ENCODE measurements around the gene CACNB3. TPM values are rescaled to one million over a fixed set of nuclear protein-coding genes. Genes with fewer than 3 reads are reported as not detected.
"Not testable (repeated sequence)": the region's sequence is repeated elsewhere in the genome, so short reads cannot be mapped to it uniquely, and the experiment has no call there.

The CACNB3 gene
- total RNA-seq, 2 donors from 2014 or later: 40.6 to 59.9 TPM

DNA sequence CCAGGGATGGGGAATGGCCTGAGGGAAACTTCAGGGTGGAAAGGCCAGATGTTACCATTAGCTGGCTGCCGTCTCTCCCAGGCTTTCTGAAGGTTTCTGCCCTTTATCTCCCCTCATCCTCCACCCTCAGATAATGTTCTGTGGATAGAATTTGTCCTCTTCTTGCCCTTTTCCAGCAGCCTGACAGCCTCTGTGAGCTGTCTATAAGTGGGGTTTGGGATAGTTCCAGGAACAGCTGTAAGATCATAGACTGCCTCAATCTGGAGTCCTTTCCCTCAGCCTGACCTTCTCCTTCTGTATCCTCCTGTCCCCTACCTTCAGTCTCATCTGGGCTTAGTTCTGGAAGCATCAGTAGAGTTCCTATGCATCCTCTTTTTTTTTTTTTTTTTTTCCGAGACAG lies 50.2 kb downstream of the CACNB3 start:
- no peaks in the 10 kb centered on the region for H3K36me3 Mint-ChIP-seq (ENCODE audit: low read depth)
- Histone ChIP-seq H3K4me1 (ENCODE audit: control insufficient read depth, insufficient read depth, low read length) (peaks cover 2% of the 10 kb centered on the region), H3K27me3 (ENCODE audit: control insufficient read depth, insufficient read depth, low read length, poor library complexity, severe bottlenecking) (no peaks in the 10 kb centered on the region), H3K9me3 (ENCODE audit: control insufficient read depth, low read length) (no peaks in the 10 kb centered on the region), H3K9ac (ENCODE audit: extremely low read depth, low read length, poor library complexity, severe bottlenecking) (no peak overlapping the region), H3K27ac (ENCODE audit: low read depth, low read length) (no peak overlapping the region), H3K36me3 (ENCODE audit: control insufficient read depth, insufficient read depth, low read length) (no peaks in the 10 kb centered on the region), H3K4me3 (ENCODE audit: low read length) (no peak overlapping the region)
- no peak overlapping the region for H3K27ac Mint-ChIP-seq
- WGBS, 2 experiments (ENCODE audit: insufficient coverage in 1 of 2, insufficient read length in 1 of 2): 88% methylated on average over 2 of the region's 2 CpGs; no CpG with 5 or more reads in 1 of the 2 experiments
- no peak overlapping the region for H3K4me3 Mint-ChIP-seq
- H3K4me1 Mint-ChIP-seq: peaks cover 29% of the 10 kb centered on the region
- TF ChIP-seq, protein P1, sequence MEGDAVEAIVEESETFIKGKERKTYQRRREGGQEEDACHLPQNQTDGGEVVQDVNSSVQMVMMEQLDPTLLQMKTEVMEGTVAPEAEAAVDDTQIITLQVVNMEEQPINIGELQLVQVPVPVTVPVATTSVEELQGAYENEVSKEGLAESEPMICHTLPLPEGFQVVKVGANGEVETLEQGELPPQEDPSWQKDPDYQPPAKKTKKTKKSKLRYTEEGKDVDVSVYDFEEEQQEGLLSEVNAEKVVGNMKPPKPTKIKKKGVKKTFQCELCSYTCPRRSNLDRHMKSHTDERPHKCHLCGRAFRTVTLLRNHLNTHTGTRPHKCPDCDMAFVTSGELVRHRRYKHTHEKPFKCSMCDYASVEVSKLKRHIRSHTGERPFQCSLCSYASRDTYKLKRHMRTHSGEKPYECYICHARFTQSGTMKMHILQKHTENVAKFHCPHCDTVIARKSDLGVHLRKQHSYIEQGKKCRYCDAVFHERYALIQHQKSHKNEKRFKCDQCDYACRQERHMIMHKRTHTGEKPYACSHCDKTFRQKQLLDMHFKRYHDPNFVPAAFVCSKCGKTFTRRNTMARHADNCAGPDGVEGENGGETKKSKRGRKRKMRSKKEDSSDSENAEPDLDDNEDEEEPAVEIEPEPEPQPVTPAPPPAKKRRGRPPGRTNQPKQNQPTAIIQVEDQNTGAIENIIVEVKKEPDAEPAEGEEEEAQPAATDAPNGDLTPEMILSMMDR (conservative IDR thresholded peaks at IDR 0.05): no peak
- peaks cover 5% of the 10 kb centered on the region for H3K27me3 Mint-ChIP-seq (ENCODE audit: insufficient read depth)
- no peaks in the 10 kb centered on the region for H3K9me3 Mint-ChIP-seq
- DNase-seq: no peak

GRCh38 chr12:48869191-48869590 lies 50.9 kb downstream of the CACNB3 start:
- Mint-ChIP-seq H3K27ac (no peak overlapping the region), H3K4me1 (peaks cover 21% of the 10 kb centered on the region), H3K4me3 (no peak overlapping the region), H3K36me3 (ENCODE audit: low read depth) (no peaks in the 10 kb centered on the region), H3K27me3 (ENCODE audit: insufficient read depth) (peaks cover 5% of the 10 kb centered on the region), H3K9me3 (no peaks in the 10 kb centered on the region)
- no peaks in the 10 kb centered on the region for H3K36me3 ChIP-seq (ENCODE audit: control insufficient read depth, insufficient read depth, low read length)
- no peaks in the 10 kb centered on the region for H3K27me3 ChIP-seq (ENCODE audit: control insufficient read depth, insufficient read depth, low read length, poor library complexity, severe bottlenecking)
- H3K9ac ChIP-seq (ENCODE audit: extremely low read depth, low read length, poor library complexity, severe bottlenecking): no peak overlapping the region
- peaks cover 2% of the 10 kb centered on the region for H3K4me1 ChIP-seq (ENCODE audit: control insufficient read depth, insufficient read depth, low read length)
- no peak overlapping the region for H3K4me3 ChIP-seq (ENCODE audit: low read length)
- TF ChIP-seq, protein P1 (conservative IDR thresholded peaks at IDR 0.05): no peak
- no peaks in the 10 kb centered on the region for H3K9me3 ChIP-seq (ENCODE audit: control insufficient read depth, low read length)
- H3K27ac ChIP-seq (ENCODE audit: low read depth, low read length): no peak overlapping the region
- 85 to 92% methylated on average over 2 of the region's 2 CpGs for WGBS, 2 experiments (ENCODE audit: insufficient coverage in 1 of 2, insufficient read length in 1 of 2)
- DNase-seq: no peak

DNA sequence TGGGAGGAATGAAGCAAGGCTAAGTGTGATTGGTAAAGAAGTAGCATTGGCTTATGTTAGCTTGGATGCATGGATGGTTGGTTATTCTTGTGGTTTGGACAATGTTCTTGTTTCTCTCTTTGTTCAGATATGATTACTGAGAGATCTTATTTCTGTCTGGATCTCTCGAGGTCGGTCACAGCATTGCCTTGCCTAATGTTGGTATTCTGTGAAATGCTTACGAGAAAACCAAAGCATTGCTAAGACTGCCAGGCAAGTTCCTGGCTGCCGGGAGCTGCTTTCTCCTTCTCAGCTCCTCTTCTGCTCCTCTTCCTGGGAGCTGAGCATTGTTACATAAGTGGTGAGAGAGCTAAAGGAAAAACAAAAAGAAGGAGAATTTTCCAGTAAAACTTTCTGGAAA lies 54.8 kb downstream of the CACNB3 start:
- H3K4me3 Mint-ChIP-seq: no peak overlapping the region
- H3K36me3 ChIP-seq (ENCODE audit: control insufficient read depth, insufficient read depth, low read length): no peaks in the 10 kb centered on the region
- WGBS, 2 experiments (ENCODE audit: insufficient coverage in 1 of 2, insufficient read length in 1 of 2): 87 to 95% methylated on average over 2 to 4 of the region's 4 CpGs
- no peaks in the 10 kb centered on the region for H3K9me3 ChIP-seq (ENCODE audit: control insufficient read depth, low read length)
- TF ChIP-seq, protein P1 (conservative IDR thresholded peaks at IDR 0.05): no peak
- no peak overlapping the region for H3K9ac ChIP-seq (ENCODE audit: extremely low read depth, low read length, poor library complexity, severe bottlenecking)
- no peaks in the 10 kb centered on the region for H3K27me3 ChIP-seq (ENCODE audit: control insufficient read depth, insufficient read depth, low read length, poor library complexity, severe bottlenecking)
- H3K27ac Mint-ChIP-seq: no peak overlapping the region
- H3K4me1 ChIP-seq (ENCODE audit: control insufficient read depth, insufficient read depth, low read length): no peaks in the 10 kb centered on the region
- DNase-seq: no peak
- H3K9me3 Mint-ChIP-seq: no peaks in the 10 kb centered on the region
- H3K36me3 Mint-ChIP-seq (ENCODE audit: low read depth): no peaks in the 10 kb centered on the region
- no peak overlapping the region for H3K27ac ChIP-seq (ENCODE audit: low read depth, low read length)
- peaks cover 3% of the 10 kb centered on the region for H3K27me3 Mint-ChIP-seq (ENCODE audit: insufficient read depth)
- H3K4me3 ChIP-seq (ENCODE audit: low read length): no peak overlapping the region
- H3K4me1 Mint-ChIP-seq: no peaks in the 10 kb centered on the region

DNA sequence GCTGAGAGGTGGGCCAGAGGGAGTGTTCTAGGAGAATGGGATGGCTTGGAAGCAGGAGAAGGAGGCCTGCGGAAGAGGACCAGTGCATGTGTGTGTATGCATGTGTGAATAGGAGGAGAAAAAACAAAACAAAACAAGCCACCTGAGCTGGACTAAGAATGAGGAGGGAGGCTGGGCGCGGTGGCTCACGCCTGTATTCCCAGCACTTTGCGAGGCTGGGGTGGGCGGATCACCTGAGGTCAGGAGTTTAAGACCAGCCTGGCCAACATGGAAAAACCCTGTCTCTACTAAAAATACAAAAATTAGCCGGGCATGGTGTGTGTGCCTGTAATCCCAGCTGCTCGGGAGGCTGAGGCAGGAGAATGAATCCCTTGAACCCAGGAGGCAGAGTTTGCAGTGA lies 55.2 kb downstream of the CACNB3 start:
- H3K36me3 ChIP-seq (ENCODE audit: control insufficient read depth, insufficient read depth, low read length); H3K9me3 ChIP-seq (ENCODE audit: control insufficient read depth, low read length); H3K27ac ChIP-seq (ENCODE audit: low read depth, low read length); DNase-seq; H3K4me1 ChIP-seq (ENCODE audit: control insufficient read depth, insufficient read depth, low read length); H3K4me1 Mint-ChIP-seq; H3K9ac ChIP-seq (ENCODE audit: extremely low read depth, low read length, poor library complexity, severe bottlenecking); H3K4me3 Mint-ChIP-seq; H3K36me3 Mint-ChIP-seq (ENCODE audit: low read depth); H3K27me3 ChIP-seq (ENCODE audit: control insufficient read depth, insufficient read depth, low read length, poor library complexity, severe bottlenecking); H3K9me3 Mint-ChIP-seq; H3K4me3 ChIP-seq (ENCODE audit: low read length); H3K27ac Mint-ChIP-seq; H3K27me3 Mint-ChIP-seq (ENCODE audit: insufficient read depth): not testable (repeated sequence)
- WGBS, 2 experiments (ENCODE audit: insufficient coverage in 1 of 2, insufficient read length in 1 of 2): 91 to 92% methylated on average over 7 to 8 of the region's 8 CpGs
